GM12891 (cell line): ENCODE data around the gene GNB1.

ENCODE experiments used
- POLR2A ChIP-seq: IDR thresholded peaks from 2 replicates; pipeline ENCODE4 v1.6.1; 2011; ENCODE audit warnings: low read depth, low read length, control low read depth
- POLR2AphosphoS5 ChIP-seq: IDR thresholded peaks from 2 replicates; pipeline ENCODE4 v1.6.1; 2011; ENCODE audit warnings: low read depth, low read length, control low read depth
- POU2F2 ChIP-seq: IDR thresholded peaks from 2 replicates; pipeline ENCODE4 v1.6.1; 2011; ENCODE audit warnings: low read depth, mild to moderate bottlenecking, control low read depth, low read length, moderate library complexity

DNA sequence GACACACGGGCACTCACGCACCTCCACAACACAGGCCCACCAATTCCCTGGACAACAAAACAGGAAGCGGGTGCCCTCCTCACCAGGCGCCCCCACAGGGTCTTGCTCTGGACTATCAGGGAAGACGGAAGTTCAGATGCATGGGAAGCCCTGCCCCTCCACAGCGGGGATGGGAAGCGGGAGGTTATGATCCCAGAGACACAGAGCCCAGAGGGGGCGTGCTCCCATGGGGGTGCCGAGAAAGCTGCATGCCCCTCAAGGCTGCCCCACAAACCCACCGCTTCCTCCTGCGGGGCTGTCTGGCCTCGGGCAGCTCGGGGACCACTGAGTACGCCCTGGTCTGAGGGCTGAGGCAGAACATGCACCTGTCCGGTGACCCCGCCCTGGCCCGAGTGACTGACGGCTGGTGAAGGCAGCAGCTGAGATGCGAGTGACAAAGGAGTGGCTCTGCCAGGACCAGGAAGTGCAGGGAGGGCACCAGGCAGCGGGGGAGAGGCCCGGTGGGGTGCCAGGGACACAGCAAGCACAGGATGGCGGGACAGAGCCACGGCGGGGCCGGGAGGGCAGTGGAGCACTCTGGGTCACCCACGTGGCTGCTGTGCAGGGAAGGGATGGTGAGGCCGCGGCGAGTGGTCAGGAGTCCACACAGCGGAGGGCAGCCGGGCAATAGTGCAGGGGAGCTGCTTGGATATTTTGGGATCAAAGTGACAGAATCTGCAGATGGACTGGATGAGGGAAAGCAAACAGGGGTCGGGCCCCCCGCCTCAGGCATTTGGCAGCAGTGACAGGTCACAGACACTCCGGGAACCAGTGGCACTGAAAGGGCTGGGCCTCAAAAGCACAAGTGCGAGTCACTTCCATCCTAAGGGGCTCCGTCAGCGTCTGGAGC lies 131.2 kb downstream of the GNB1 start:
- no peak for TF ChIP-seq POLR2A
- no peak for TF ChIP-seq POU2F2
- no peak for TF ChIP-seq POLR2AphosphoS5
